Osteocyte (in vitro differentiated cells): ENCODE measurements around the gene DPP9. TPM values are rescaled to one million over a fixed set of nuclear protein-coding genes. Genes with fewer than 3 reads are reported as not detected.
A peak's percentile ranks its signal among the peaks of the same experiment; 100 is the strongest.

Experiments
- DNase-seq: peaks from one replicate; pipeline ENCODE4 v3.0.0; 2021; ENCODE audit warnings: mixed read lengths; ENCODE audit not compliant: unreplicated experiment; ENCODE audit errors: extremely low spot score
- H3K27ac Mint-ChIP-seq: one replicate; pipeline ENCODE4 v1.8.0; 2021; ENCODE audit warnings: mild to moderate bottlenecking, mixed read lengths; ENCODE audit not compliant: unreplicated experiment
- H3K27me3 Mint-ChIP-seq: one replicate; pipeline ENCODE4 v1.8.0; 2021; ENCODE audit warnings: mixed read lengths; ENCODE audit not compliant: unreplicated experiment
- H3K36me3 Mint-ChIP-seq: one replicate; pipeline ENCODE4 v1.8.0; 2021; ENCODE audit warnings: mixed read lengths; ENCODE audit not compliant: unreplicated experiment
- H3K4me1 Mint-ChIP-seq: one replicate; pipeline ENCODE4 v1.8.0; 2021; ENCODE audit warnings: mixed read lengths; ENCODE audit not compliant: unreplicated experiment
- H3K4me3 Mint-ChIP-seq: one replicate; pipeline ENCODE4 v1.8.0; 2021; ENCODE audit warnings: mild to moderate bottlenecking, moderate library complexity, mixed read lengths; ENCODE audit not compliant: unreplicated experiment
- H3K9me3 Mint-ChIP-seq: one replicate; pipeline ENCODE4 v1.8.0; 2021; ENCODE audit warnings: mixed read lengths; ENCODE audit not compliant: unreplicated experiment
- CTCF ChIP-seq: fragments of 200-600 bp; sonication (generic); IDR thresholded peaks from 2 replicates; pipeline ENCODE4 v1.5.0; 2021; ENCODE audit warnings: antibody characterized with exemption, mild to moderate bottlenecking, moderate library complexity
- total RNA-seq: library from RNA; stranded (reverse); gene quantifications from 2 replicates; pipeline ENCODE4 v1.2.1, GENCODE V29; 2021

The DPP9 gene
- total RNA-seq, 1 donor from 2014 or later: 54.8 TPM

GRCh38 chr19:4673726-4674125, 49.9 kb downstream of the DPP9 start:
- DNase-seq: no peak
- H3K9me3 Mint-ChIP-seq: no peaks in the 10 kb centered on the region
- no peak for TF ChIP-seq CTCF
- H3K4me3 Mint-ChIP-seq: no peak overlapping the region
- H3K36me3 Mint-ChIP-seq: peaks cover 12% of the 10 kb centered on the region
- no peaks in the 10 kb centered on the region for H3K27me3 Mint-ChIP-seq
- H3K4me1 Mint-ChIP-seq: peaks cover 7% of the 10 kb centered on the region
- H3K27ac Mint-ChIP-seq: no peak overlapping the region

- H3K4me3 Mint-ChIP-seq: no peak overlapping the region
- peaks cover 10% of the 10 kb centered on the region for H3K4me1 Mint-ChIP-seq
- DNase-seq: no peak
- TF ChIP-seq CTCF: no peak
- peaks cover 15% of the 10 kb centered on the region for H3K36me3 Mint-ChIP-seq
- H3K27ac Mint-ChIP-seq: no peak overlapping the region
- H3K9me3 Mint-ChIP-seq: no peaks in the 10 kb centered on the region
- H3K27me3 Mint-ChIP-seq: no peaks in the 10 kb centered on the region
These were observed 50.4 kb downstream of the DPP9 start for GRCh38 chr19:4673216-4673615.

GRCh38 chr19:4671185-4671851, 52.3 kb downstream of the DPP9 start:
- H3K4me1 Mint-ChIP-seq: peaks cover 10% of the 10 kb centered on the region
- no peaks in the 10 kb centered on the region for H3K27me3 Mint-ChIP-seq
- no peak for TF ChIP-seq CTCF
- peak overlapping the region; percentile 18 for H3K27ac Mint-ChIP-seq
- peaks cover 10% of the 10 kb centered on the region for H3K36me3 Mint-ChIP-seq
- DNase-seq: no peak
- H3K9me3 Mint-ChIP-seq: no peaks in the 10 kb centered on the region
- H3K4me3 Mint-ChIP-seq: peak overlapping the region; percentile 44

GRCh38 chr19:4669723-4670480, 53.7 kb downstream of the DPP9 start, which contains the start of gene MYDGF:
MYDGF (minus strand) TSS chr19:4670342; CDS start chr19:4670334, 8 bp downstream.
- no peaks in the 10 kb centered on the region for H3K27me3 Mint-ChIP-seq
- peaks cover 13% of the 10 kb centered on the region for H3K36me3 Mint-ChIP-seq
- H3K4me3 Mint-ChIP-seq: peak within 1 kb of the TSS; percentile 84
- peaks cover 10% of the 10 kb centered on the region for H3K4me1 Mint-ChIP-seq
- DNase-seq: peak; percentile 97
- no peak for TF ChIP-seq CTCF
- H3K9me3 Mint-ChIP-seq: no peaks in the 10 kb centered on the region
- peak within 1 kb of the TSS; percentile 64 for H3K27ac Mint-ChIP-seq

GRCh38 chr19:4664642-4665041, 59.0 kb downstream of the DPP9 start:
- no peaks in the 10 kb centered on the region for H3K27me3 Mint-ChIP-seq
- H3K36me3 Mint-ChIP-seq: peaks cover 30% of the 10 kb centered on the region
- TF ChIP-seq CTCF: no peak
- no peaks in the 10 kb centered on the region for H3K9me3 Mint-ChIP-seq
- DNase-seq: no peak
- no peak overlapping the region for H3K27ac Mint-ChIP-seq
- H3K4me3 Mint-ChIP-seq: no peak overlapping the region
- H3K4me1 Mint-ChIP-seq: peaks cover 10% of the 10 kb centered on the region
